Kidney epithelial cell (primary cell): ENCODE results near the gene FAM53B. TPM values are rescaled to one million over a fixed set of nuclear protein-coding genes. Genes with fewer than 3 reads are reported as not detected.

Source experiments
- DNase-seq: peaks from one replicate; pipeline ENCODE4 v3.0.0-alpha.2; 2010; ENCODE audit warnings: low read depth
- H3K27me3 ChIP-seq: 2 replicates; pipeline ENCODE4 v1.6.0; 2011; ENCODE audit warnings: low read length; ENCODE audit not compliant: control insufficient read depth, insufficient read depth
- H3K36me3 ChIP-seq: 2 replicates; pipeline ENCODE4 v1.5.1; 2011; ENCODE audit warnings: low read length; ENCODE audit not compliant: control insufficient read depth, insufficient read depth
- H3K4me3 ChIP-seq: 2 replicates; pipeline ENCODE4 v1.5.1; 2011; ENCODE audit warnings: low read depth, mild to moderate bottlenecking, control low read depth, low read length
- total RNA-seq: library from RNA; depleted of rRNA; stranded (reverse); fragments of >200 nt; gene quantifications from 2 replicates; pipeline ENCODE4 v1.2.3, GENCODE V29; 2015
- TF ChIP-seq, protein P1 (sequence below): IDR thresholded peaks from 2 replicates; pipeline ENCODE4 v1.5.1; 2011; ENCODE audit warnings: mild to moderate bottlenecking, moderate library complexity, low read length, control low read depth, inconsistent platforms; ENCODE audit not compliant: insufficient read depth, poor library complexity, severe bottlenecking

FAM53B gene
- total RNA-seq, 1 donor from 2014 or later = 16.1 TPM

DNA sequence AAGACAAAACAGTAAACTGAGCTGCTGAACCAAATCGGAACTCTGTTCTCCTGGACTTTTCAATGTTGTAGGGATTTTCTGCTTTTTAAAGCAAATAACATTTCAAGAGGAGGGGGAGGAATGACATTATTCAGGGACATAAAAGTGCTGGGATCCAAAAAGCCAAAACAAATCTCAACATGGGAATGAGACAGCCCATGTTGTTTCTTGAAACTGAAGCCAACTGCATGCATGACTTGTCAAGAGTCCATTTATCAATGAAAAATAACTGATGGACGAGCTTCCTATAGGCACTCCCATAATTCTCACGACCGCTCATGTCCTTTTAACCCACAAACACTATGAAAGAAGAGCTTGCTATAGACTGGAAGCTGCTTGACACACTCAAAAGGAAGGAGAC is 27.8 kb downstream of the FAM53B start:
- no peak for DNase-seq
- no peaks in the 10 kb centered on the region for H3K36me3 ChIP-seq
- TF ChIP-seq, protein P1, sequence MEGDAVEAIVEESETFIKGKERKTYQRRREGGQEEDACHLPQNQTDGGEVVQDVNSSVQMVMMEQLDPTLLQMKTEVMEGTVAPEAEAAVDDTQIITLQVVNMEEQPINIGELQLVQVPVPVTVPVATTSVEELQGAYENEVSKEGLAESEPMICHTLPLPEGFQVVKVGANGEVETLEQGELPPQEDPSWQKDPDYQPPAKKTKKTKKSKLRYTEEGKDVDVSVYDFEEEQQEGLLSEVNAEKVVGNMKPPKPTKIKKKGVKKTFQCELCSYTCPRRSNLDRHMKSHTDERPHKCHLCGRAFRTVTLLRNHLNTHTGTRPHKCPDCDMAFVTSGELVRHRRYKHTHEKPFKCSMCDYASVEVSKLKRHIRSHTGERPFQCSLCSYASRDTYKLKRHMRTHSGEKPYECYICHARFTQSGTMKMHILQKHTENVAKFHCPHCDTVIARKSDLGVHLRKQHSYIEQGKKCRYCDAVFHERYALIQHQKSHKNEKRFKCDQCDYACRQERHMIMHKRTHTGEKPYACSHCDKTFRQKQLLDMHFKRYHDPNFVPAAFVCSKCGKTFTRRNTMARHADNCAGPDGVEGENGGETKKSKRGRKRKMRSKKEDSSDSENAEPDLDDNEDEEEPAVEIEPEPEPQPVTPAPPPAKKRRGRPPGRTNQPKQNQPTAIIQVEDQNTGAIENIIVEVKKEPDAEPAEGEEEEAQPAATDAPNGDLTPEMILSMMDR = no peak
- H3K4me3 ChIP-seq = no peak overlapping the region
- no peaks in the 10 kb centered on the region for H3K27me3 ChIP-seq

DNA sequence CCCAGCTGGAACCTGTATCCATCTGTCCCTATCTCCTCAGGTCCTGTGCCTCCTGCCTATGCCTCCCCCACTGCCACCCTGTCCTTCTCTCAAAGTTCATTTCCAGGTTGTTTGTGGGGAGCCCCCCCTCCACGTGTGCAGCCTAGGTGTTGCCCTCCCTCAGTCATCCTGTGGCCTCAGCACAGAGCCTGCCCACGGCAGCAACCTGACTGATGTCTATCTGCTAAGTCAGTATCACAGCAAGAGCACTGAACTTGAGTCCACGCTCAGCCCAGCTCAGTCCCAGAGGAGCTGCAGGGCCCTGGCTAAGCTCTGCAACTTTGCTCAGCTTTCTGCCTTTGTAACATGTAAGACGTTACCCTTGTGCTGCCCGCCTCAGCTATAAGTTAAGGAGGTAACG is 28.7 kb downstream of the FAM53B start:
- Histone ChIP-seq H3K36me3 (no peaks in the 10 kb centered on the region), H3K27me3 (no peaks in the 10 kb centered on the region), H3K4me3 (no peak overlapping the region)
- DNase-seq = no peak
- TF ChIP-seq, protein P1 = no peak

DNA sequence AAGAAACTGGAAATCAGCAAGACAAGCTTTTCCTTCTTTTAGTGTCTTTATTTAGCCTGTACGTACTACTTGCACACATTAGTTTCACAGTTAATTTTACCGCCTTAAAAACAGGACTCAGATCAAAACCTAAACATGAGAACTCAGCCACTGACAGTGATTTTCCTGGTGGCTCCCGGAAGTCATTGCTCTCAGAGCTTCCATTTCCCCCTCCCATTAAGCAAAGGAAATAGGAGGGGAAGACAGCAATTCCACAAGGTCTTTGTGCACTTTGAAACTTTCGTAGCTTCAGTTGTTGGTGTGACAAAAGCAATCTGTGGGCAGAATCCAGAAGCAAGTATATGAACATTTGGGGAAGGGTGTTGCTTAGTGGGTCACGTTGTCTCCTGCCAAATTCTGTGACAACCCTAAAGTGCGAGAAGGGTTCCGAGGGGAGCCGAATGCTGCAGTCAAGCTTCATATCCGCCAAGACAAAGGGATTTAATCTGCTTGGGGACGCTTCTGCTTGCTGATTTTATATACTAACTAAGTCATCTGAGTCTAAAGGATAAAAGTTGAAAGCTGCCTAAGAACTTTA is 30.4 kb downstream of the FAM53B start:
- Histone ChIP-seq H3K36me3 (no peaks in the 10 kb centered on the region), H3K27me3 (no peaks in the 10 kb centered on the region), H3K4me3 (no peak overlapping the region)
- no peak for DNase-seq
- TF ChIP-seq, protein P1 = no peak

DNA sequence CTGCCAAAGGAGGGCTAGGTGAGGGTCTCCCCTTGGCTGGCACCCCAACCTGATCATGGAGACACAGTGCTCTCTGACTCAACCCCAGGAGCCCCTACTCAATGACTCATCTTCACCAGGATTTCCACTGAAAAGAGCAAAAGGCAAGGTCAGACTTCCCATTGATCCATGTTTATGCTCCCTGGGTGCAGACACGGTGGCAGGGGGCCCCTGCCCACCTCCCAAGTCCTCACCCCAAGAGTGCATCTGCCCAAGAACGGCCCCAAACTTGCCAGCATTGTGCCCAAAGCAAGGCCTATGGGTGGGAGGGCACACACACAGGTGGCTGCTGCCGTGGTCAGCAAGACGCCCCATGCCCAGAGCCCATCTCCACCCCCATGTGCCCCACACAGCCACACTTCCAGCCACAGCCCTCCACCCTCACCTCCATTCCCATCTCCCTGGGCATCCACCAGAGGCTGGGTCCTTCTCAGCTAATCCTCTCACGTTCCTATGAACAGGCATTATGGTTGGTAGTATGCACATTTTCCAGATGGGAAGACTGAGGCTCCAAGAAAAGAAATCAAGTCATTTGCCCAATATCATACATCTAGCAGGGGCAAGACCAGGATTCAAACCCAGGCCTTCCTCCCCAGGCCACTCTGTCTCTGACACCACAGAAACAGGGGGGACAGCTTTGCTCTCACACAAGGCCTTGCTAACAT is 31.3 kb downstream of the FAM53B start:
- DNase-seq = no peak
- Histone ChIP-seq H3K36me3 (no peaks in the 10 kb centered on the region), H3K4me3 (no peak overlapping the region), H3K27me3 (no peaks in the 10 kb centered on the region)
- TF ChIP-seq, protein P1 = no peak

DNA sequence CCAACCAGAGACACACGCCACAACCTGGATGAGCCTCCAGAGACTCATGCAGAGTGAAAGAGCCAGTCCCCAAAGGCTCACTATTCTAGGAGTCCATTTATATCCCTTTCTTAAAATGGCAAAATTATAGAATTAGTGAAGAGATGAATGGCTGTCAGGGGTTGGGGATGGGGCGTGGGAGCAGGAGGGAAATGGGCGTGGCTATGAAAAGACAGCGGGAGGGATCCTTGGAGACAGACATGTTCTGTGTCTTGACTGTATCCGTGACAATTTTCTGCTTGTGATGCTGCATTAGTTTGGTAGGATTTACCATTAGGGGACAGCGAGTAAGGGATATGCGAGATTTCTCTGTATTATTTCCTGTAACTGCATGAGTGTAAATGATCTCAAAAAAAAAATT is 33.0 kb downstream of the FAM53B start:
- Histone ChIP-seq H3K4me3 (no peak overlapping the region), H3K27me3 (no peaks in the 10 kb centered on the region), H3K36me3 (no peaks in the 10 kb centered on the region)
- TF ChIP-seq, protein P1 = no peak
- no peak for DNase-seq
